ENCODE data around the gene WNK3.

DNA sequence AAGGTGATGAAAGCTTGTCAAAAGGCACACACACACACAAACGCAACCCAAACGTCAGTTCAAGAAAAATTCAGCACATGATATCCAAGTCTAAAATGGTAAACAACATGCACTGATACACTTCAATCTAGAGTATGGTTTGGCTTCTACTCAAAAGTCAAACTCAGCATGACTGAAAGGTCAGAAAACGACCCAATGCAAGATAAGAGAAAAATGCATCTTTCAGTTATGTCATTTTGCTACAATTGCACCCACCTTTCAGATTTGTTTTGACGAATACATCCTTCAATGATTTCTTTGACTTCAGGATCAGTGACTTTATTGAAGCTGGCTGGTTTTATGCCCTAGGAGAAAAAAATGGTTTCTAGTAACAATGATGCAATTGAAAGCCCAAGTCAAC is 56.3 kb downstream of the WNK3 start:
- no peak for TF ChIP-seq CTCF (IDR thresholded peaks at IDR 0.05)
- TF ChIP-seq POLR2A (IDR thresholded peaks at IDR 0.05): no peak
